ENCODE results near the gene ENPP6.

ENPP6 gene

GRCh38 chr4:184188443-184189400 lies 29.0 kb downstream of the ENPP6 start:
- peak; percentile 43 for DNase-seq

- peak; percentile 93 for DNase-seq
Observed at GRCh38 chr4:184177271-184177670, 40.4 kb downstream of the ENPP6 start.

- no peak for DNase-seq
Observed at GRCh38 chr4:184174571-184175488, 42.8 kb downstream of the ENPP6 start.

- peak; percentile 94 for DNase-seq
Observed at GRCh38 chr4:184171011-184171410, 46.7 kb downstream of the ENPP6 start.

- DNase-seq = peak; percentile 76
Observed at GRCh38 chr4:184169225-184169867, 48.3 kb downstream of the ENPP6 start.

GRCh38 chr4:184168406-184169019 lies 49.2 kb downstream of the ENPP6 start:
- DNase-seq = peak; percentile 94

- no peak for DNase-seq
Observed at GRCh38 chr4:184167576-184167975, 50.1 kb downstream of the ENPP6 start.

GRCh38 chr4:184166736-184167135 lies 50.9 kb downstream of the ENPP6 start:
- DNase-seq = peak; percentile 79

GRCh38 chr4:184165291-184165690 lies 52.4 kb downstream of the ENPP6 start:
- peak; percentile 97 for DNase-seq

- peak; percentile 91 for DNase-seq
Observed at GRCh38 chr4:184163813-184164212, 53.9 kb downstream of the ENPP6 start.

- no peak for DNase-seq
Observed at GRCh38 chr4:184162596-184162995, 55.1 kb downstream of the ENPP6 start.

- DNase-seq = no peak
Observed at GRCh38 chr4:184157322-184157721, 60.4 kb downstream of the ENPP6 start.

GRCh38 chr4:184156163-184156920 lies 61.3 kb downstream of the ENPP6 start:
- no peak for DNase-seq

- DNase-seq = no peak
Observed at GRCh38 chr4:184154199-184154598, 63.5 kb downstream of the ENPP6 start.

- DNase-seq = no peak
Observed at GRCh38 chr4:184153781-184154180, 63.9 kb downstream of the ENPP6 start.

GRCh38 chr4:184151988-184152485 lies 65.6 kb downstream of the ENPP6 start:
- no peak for DNase-seq

GRCh38 chr4:184150102-184150839 lies 67.4 kb downstream of the ENPP6 start:
- no peak for DNase-seq

GRCh38 chr4:184148738-184149637 lies 68.7 kb downstream of the ENPP6 start:
- DNase-seq = no peak

GRCh38 chr4:184147858-184148737 lies 69.6 kb downstream of the ENPP6 start:
- peak; percentile 68 for DNase-seq

Measured in islet precursor cell (in vitro differentiated cells).